Measurements from ENCODE around the gene ANK3. TPM values are rescaled to one million over a fixed set of nuclear protein-coding genes. Genes with fewer than 3 reads are reported as not detected.
A peak's percentile ranks its signal among the peaks of the same experiment; 100 is the strongest.

The ANK3 gene
- total and polyA plus RNA-seq, 2 donors (not counting 3 experiments of a cell fraction or from before 2014, with no cell fraction given): 0.88 to 8.5 TPM

DNA sequence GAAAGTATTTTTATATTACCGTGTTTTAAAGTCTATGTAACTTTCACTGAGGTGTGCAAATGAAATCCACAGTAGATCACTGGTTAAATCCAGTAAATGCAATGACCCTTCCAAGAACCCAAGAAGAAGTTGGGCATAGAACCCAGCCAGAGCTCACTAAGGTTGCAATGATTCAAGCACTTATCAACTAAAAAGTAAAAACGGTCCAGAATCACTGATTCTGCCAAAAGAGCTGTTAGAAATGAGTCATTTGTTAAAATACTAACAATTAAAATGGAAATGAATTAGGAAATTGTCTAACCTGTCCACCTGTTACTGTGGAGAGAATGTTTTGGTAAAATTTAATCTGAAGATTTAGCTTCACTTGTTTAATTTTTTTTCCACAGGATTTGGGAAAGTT lies 74.4 kb downstream of the ANK3 start:
- H3K36me3 ChIP-seq (ENCODE audit: control insufficient read depth in 2 of 2, extremely low read depth in 1 of 2, insufficient read depth in 2 of 2, low read length in 2 of 2): no peaks in the 10 kb centered on the region
- no peaks in the 10 kb centered on the region for H3K9me3 ChIP-seq (replicated peaks; ENCODE audit: control insufficient read depth, insufficient read depth, low read length)
- H3K4me1 ChIP-seq (ENCODE audit: control insufficient read depth, extremely low read depth, insufficient read depth, low read length): peaks cover 39% of the 10 kb centered on the region
- peak; percentile 17 for DNase-seq (ENCODE audit: low read depth, low spot score)
- no peak overlapping the region for H2AFZ ChIP-seq (ENCODE audit: low read depth, low read length)
- no peaks in the 10 kb centered on the region for H3K27me3 ChIP-seq (ENCODE audit: control insufficient read depth in 2 of 2, insufficient read depth in 2 of 2, low read length in 2 of 2)
- no peak overlapping the region for H3K4me3 ChIP-seq (replicated peaks in 1 of 3; ENCODE audit: insufficient read depth in 1 of 3, low read depth in 1 of 3, low read length in 3 of 3)
- H3K9ac ChIP-seq (replicated peaks; ENCODE audit: extremely low read depth, insufficient read depth, low read length): no peak overlapping the region
- no peaks in the 10 kb centered on the region for H4K20me1 ChIP-seq (replicated peaks; ENCODE audit: control insufficient read depth, extremely low read depth, insufficient read depth, low read length)
- intact Hi-C loops (cut with micrococcal nuclease): loop anchor here (2.0 kb wide), 1 partner anchor 69 kb away; no protein-coding TSS in a partner anchor
- ChIA-PET CTCF (interaction anchor here (1.3 to 3.9 kb wide), 6 partner anchors 14 to 113 kb away, joined by 3 to 16 read pairs (median 6); no protein-coding TSS in a partner anchor), POLR2A (interaction anchor here (0.5 kb wide), 1 partner anchor 76 kb away, joined by 3 read pairs; no protein-coding TSS in a partner anchor)
- no TSS peak for BruUV-seq (replicated peaks)
- peak overlapping the region; percentile 93 for H3K4me2 ChIP-seq (ENCODE audit: insufficient read depth, low read length)
- H3K79me2 ChIP-seq (ENCODE audit: control insufficient read depth, insufficient read depth, low read length): no peaks in the 10 kb centered on the region
- H3K27ac ChIP-seq (ENCODE audit: insufficient read depth, low read depth, low read length): peak overlapping the region; percentile 94
- FAIRE-seq: no peak
- H3K9me1 ChIP-seq (replicated peaks; ENCODE audit: control insufficient read depth, extremely low read depth, insufficient read depth, low read length): no peaks in the 10 kb centered on the region
- dilution Hi-C loops (cut with MboI; ENCODE audit: extremely low pct_ligation_motif_present, low sequenced_read_pairs): no loop called here
- TF ChIP-seq FOS (IDR thresholded peaks at IDR 0.05; ENCODE audit: borderline replicate concordance, insufficient read depth, low read length) (peak; percentile 39), POLR2AphosphoS5 (IDR thresholded peaks at IDR 0.05; ENCODE audit: insufficient read depth, low read depth, low read length) (no peak)
- TF ChIP-seq, protein P1, sequence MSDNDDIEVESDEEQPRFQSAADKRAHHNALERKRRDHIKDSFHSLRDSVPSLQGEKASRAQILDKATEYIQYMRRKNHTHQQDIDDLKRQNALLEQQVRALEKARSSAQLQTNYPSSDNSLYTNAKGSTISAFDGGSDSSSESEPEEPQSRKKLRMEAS (IDR thresholded peaks at IDR 0.05; ENCODE audit: insufficient read depth, insufficient read length): no peak

DNA sequence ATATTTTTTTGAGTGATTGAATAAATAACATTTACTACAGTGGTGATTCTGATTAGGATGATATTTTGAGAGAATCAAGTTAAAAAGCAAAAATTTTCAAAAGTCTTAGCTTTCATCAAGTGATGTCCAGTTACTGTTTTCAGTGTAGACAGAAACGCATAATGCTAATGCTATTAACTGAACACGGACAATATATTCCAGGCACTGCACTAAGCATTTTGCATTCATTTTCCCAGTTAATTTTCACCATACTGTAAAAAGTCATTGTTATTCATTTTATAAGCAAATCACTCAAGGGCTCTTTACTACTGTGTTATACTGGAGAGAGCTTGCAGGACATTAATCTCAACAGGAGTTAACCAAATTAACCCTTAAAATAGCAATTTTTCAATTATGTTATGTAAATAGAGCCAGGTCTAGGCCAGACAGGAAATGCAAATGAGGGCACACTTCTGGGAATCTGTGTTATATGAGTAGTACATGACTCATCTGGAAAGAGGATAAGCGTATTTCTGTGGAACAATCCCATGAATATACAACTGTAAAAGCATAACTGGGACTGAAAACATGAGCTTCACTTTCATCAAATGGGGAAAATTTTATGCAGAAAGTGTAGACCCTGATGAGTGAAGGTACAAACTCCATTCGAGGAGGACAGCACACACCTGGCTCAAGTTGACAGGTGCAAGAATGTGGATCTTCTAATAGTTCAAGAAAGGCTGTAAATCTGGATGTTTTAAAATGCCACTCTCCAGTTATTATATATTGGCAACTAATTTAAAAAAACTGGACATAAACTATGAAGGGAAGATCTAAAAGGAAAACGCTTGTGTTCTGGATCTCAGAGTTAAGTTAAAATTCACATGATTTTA lies 75.4 kb downstream of the ANK3 start:
- intact Hi-C loops (cut with micrococcal nuclease) (loop anchor here (1.0 to 2.0 kb wide), 4 partner anchors 9 to 111 kb away; no protein-coding TSS in a partner anchor), dilution Hi-C loops (cut with MboI; ENCODE audit: extremely low pct_ligation_motif_present, low sequenced_read_pairs) (no loop called here)
- FAIRE-seq: peak; percentile 77
- Histone ChIP-seq H3K9me1 (replicated peaks; ENCODE audit: control insufficient read depth, extremely low read depth, insufficient read depth, low read length) (no peaks in the 10 kb centered on the region), H3K4me1 (ENCODE audit: control insufficient read depth, extremely low read depth, insufficient read depth, low read length) (peaks cover 39% of the 10 kb centered on the region), H2AFZ (ENCODE audit: low read depth, low read length) (peak overlapping the region; percentile 43), H3K9me3 (replicated peaks; ENCODE audit: control insufficient read depth, insufficient read depth, low read length) (no peaks in the 10 kb centered on the region), H3K27ac (ENCODE audit: insufficient read depth, low read depth, low read length) (peak overlapping the region; percentile 94), H3K79me2 (ENCODE audit: control insufficient read depth, insufficient read depth, low read length) (no peaks in the 10 kb centered on the region), H3K9ac (replicated peaks; ENCODE audit: extremely low read depth, insufficient read depth, low read length) (peak overlapping the region; percentile 58), H3K27me3 (ENCODE audit: control insufficient read depth in 2 of 2, insufficient read depth in 2 of 2, low read length in 2 of 2) (no peaks in the 10 kb centered on the region), H4K20me1 (replicated peaks; ENCODE audit: control insufficient read depth, extremely low read depth, insufficient read depth, low read length) (no peaks in the 10 kb centered on the region), H3K4me2 (ENCODE audit: insufficient read depth, low read length) (peak overlapping the region; percentile 93), H3K36me3 (ENCODE audit: control insufficient read depth in 2 of 2, extremely low read depth in 1 of 2, insufficient read depth in 2 of 2, low read length in 2 of 2) (no peaks in the 10 kb centered on the region), H3K4me3 (replicated peaks in 1 of 3; ENCODE audit: insufficient read depth in 1 of 3, low read depth in 1 of 3, low read length in 3 of 3) (peak overlapping the region in 1 of 3 experiments; percentile 8)
- ChIA-PET CTCF (interaction anchor here (1.2 to 3.9 kb wide), 10 partner anchors 13 to 119 kb away, joined by 3 to 16 read pairs (median 6); no protein-coding TSS in a partner anchor), POLR2A (no interaction called here)
- DNase-seq (ENCODE audit: low read depth, low spot score): peak; percentile 88
- no TSS peak for BruUV-seq (replicated peaks)
- TF ChIP-seq FOS (IDR thresholded peaks at IDR 0.05; ENCODE audit: borderline replicate concordance, insufficient read depth, low read length): peak; percentile 96
- TF ChIP-seq POLR2A (IDR thresholded peaks at IDR 0.05; ENCODE audit: low read depth, low read length): no peak
- TF ChIP-seq, protein P2, sequence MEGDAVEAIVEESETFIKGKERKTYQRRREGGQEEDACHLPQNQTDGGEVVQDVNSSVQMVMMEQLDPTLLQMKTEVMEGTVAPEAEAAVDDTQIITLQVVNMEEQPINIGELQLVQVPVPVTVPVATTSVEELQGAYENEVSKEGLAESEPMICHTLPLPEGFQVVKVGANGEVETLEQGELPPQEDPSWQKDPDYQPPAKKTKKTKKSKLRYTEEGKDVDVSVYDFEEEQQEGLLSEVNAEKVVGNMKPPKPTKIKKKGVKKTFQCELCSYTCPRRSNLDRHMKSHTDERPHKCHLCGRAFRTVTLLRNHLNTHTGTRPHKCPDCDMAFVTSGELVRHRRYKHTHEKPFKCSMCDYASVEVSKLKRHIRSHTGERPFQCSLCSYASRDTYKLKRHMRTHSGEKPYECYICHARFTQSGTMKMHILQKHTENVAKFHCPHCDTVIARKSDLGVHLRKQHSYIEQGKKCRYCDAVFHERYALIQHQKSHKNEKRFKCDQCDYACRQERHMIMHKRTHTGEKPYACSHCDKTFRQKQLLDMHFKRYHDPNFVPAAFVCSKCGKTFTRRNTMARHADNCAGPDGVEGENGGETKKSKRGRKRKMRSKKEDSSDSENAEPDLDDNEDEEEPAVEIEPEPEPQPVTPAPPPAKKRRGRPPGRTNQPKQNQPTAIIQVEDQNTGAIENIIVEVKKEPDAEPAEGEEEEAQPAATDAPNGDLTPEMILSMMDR (IDR thresholded peaks at IDR 0.05; ENCODE audit: extremely low read depth in 1 of 2, insufficient read depth in 1 of 2, low read depth in 1 of 2, low read length in 2 of 2): no peak
- peak; percentile 49 for TF ChIP-seq POLR2AphosphoS5 (IDR thresholded peaks at IDR 0.05; ENCODE audit: insufficient read depth, low read depth, low read length)
- TF ChIP-seq JUN (IDR thresholded peaks at IDR 0.05; ENCODE audit: borderline replicate concordance, insufficient read depth, insufficient read length, low read depth): peak; percentile 98
- TF ChIP-seq, protein P1 (IDR thresholded peaks at IDR 0.05; ENCODE audit: insufficient read depth, insufficient read length): no peak
- TF ChIP-seq GATA2 (IDR thresholded peaks at IDR 0.05; ENCODE audit: insufficient read depth, insufficient read length, low read depth, low read length): peak; percentile 43
- no peak for TF ChIP-seq MYC (IDR thresholded peaks at IDR 0.05; ENCODE audit: low read depth, low read length)
- no peak for TF ChIP-seq EZH2 (IDR thresholded peaks at IDR 0.05; ENCODE audit: borderline replicate concordance, low read depth, low read length, severe bottlenecking)
